Medulla oblongata (tissue), 1 donor: ENCODE data around the gene PIEZO1.

ENCODE experiments used
- DNase-seq: peaks from one replicate; pipeline ENCODE4 v3.0.0-alpha.2; 2015; ENCODE audit errors: extremely low spot score

The PIEZO1 gene

DNA sequence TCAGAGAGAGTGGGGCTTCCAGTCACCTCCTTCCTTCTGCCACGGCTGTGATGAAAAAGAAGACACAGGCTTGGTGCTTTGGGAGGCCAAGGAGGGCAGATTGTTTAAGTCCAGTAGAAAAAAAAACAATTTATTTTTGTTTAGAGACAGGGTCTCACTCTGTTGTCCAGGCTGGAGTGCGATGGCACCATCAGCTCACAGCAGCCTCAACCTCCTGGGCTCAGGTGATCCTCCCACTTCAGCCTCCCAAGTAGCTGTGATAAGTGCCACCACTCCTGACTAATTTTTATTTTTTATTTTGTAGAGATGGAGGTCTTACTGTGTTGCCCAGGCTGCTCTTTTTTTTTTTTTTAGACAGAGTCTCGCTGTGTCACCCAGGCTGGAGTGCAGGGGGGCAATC lies 119.5 kb downstream of the PIEZO1 start:
- no peak for DNase-seq
